ENCODE results near the gene GRK6.
"Not testable (repeated sequence)": the region's sequence is repeated elsewhere in the genome, so short reads cannot be mapped to it uniquely, and the experiment has no call there.

The GRK6 gene

DNA sequence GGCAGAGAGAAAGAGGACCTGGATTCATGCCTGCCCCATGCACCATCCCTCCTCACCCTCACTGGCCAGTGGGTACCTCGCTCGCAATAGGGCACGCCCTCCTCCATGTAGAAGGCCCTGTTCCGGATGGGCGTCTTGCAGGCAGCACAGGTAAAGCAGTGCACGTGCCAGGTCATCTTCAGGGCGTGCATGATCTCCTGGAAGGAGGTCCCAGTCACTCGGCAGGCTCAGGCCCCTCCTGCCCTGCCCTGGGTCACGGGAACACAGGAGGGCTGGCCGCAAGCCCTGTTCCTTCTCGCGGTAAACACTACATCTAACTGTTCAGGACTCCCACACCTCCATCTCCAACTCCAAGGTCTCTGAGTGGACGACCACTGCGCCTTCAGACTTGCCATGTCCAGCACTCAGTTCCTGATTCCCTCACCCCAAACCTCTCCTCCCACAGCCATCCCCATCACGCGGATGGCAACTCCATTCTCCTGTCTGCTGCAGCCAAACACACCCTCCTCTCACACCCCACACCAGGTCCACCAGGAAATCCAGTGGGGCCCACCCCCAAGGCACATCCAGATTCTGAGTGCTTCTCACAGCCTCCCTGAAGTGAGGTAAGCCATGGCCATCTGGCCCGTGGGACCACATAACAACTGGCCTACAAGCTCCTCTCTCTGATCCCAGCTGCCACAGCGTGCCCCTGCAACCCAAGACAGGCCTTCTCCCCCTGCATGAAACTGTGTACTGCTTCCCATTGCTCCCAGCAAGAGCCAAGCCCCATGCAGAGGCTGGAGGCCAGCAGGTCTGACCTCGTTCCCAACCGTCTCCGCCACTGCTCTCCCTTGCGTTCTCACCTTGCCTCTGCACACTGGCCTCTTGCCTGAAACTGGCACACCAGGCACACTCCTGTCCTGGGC lies 57.8 kb downstream of the GRK6 start:
- in situ Hi-C loops (cut with MboI; ENCODE audit: low sequenced_read_pairs), result no loop called here

DNA sequence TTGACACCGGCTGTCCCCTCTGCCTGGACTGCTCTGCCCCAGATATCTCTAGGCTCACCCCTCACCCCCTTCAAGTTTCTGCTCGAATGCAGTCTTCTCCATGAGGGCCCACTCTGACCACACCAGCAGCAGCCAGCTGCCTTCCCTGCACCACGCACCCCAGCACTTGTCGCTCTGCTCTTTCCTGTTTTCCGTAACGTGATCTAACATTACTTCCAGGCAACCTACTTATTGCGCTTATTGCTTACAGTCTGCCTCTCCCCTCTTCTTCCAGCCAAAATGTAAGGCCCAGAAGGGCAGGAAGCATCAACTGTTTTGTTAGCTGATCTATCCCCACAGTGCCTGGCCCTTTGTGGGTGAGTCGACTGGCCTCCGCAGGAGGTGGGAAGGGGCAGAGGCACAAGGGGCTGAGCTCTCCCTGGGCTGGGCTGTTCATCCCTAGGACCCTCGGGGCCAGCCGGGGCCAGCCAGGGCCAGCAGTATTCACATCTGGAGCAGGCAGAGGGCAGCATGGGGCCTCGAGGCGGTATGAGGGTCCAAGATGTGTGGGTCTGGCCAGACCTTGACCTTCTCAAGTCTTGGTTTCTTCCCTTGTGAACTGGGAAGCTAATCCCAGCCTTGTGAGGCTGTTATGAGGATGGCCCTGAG lies 58.5 kb downstream of the GRK6 start:
- in situ Hi-C loops (cut with MboI; ENCODE audit: low sequenced_read_pairs), result no loop called here

DNA sequence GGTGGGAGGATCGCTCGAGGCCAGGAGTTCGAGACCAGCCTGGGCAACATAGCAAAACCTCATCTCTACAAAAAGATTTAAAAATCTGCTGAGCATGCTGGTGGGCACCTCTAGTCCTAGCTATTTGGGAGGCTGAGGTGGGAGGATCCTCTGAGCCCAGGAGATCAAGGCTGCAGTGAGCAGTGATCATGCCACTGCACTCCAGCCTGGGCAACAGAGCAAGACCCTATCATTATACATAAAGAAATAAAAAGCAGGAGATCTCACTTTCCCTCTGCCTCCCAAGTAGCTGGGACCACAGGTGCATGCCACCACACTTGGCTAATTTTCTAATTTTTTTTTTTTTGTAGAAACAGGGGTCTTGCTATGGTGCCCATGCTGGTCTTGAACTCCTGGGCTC lies 59.3 kb downstream of the GRK6 start:
- in situ Hi-C loops (cut with MboI; ENCODE audit: low sequenced_read_pairs), result not testable (repeated sequence)

DNA sequence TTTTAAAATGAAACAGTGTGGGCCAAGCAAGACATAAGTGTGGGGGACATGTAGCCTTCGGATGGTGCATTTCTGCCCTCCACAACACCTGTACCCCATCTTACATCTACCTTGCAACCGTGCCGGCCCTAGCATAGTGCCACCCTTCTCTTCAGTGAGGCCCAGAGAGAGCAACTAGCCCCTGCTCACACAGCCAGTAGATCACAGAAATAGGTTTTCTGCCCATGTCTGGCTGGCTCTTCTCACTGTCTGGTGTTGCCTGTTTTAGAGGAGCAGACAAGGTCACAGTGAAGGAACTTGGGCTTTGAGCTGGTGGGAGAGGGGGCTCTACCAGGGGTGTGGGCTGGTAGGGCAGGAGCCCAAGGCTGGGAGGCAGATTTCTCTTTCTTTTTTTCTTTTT lies 59.8 kb downstream of the GRK6 start:
- in situ Hi-C loops (cut with MboI; ENCODE audit: low sequenced_read_pairs), result no loop called here

DNA sequence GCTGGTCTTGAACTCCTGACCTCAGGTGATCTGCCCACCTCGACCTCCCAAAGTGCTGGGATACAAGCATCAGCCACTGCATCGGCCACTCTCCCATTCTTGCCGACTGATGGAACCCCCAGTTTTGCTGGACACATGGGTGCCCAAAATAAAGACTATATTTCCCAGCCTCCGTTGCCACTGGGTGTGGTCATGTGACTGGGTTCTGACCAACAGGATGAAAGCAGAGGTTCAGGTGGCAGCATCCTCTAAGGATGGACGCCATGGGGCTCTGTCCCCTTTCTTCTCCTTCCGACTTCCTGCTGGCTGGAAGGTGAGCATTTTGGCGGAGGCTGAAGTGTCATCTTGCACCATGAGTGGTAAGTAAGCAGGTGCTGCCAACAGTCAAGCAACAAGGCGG lies 60.7 kb downstream of the GRK6 start:
- in situ Hi-C loops (cut with MboI; ENCODE audit: low sequenced_read_pairs), result no loop called here

DNA sequence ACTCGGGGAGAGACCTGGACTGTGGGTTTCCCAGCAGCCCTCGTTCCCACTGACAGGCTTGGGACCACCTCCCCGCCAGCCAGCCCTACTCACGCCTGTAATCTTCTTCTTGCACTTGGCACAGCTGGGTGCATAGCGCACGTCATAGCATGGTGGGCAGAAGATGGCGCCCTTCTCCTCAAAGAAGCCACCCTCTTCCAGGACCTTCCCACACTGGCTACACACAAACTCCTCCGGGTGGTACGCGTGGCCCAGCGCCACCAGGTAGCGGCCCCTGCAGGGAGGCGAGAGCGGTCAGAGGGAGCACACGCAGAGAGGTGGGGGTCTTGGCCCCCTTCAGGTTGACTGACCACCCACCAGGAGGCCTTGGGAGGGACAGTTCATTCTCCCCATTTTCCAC lies 61.5 kb downstream of the GRK6 start:
- in situ Hi-C loops (cut with MboI; ENCODE audit: low sequenced_read_pairs), result no loop called here

DNA sequence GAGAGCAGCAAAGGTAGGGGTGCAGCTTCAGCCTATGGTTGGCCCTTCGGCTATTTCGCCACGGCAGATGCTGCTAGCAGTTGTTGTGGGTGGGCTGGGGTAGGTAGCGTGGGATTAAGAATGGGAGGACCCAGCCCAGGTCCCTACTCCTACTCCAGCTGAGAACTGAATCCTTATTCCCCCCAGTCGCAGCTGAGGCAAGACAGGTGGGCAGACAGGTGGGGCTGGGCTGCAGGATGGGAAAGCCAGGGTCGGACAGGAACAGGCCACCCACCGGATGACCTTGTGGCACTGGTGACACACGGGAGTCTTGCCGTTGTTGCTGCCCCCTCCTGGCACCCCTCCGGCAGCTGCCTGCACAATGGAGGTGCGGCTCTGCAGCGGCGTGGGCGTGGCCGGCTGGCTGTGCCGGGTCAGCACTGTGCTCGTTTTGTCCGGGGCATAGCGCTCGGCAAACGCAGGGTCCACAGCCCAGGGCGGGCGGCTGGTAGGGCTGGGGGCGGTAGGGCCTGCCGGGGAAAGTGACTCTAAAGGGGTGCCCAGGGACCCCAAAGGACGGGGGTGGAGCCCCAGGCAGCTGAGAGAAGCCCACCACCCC lies 62.7 kb downstream of the GRK6 start:
- in situ Hi-C loops (cut with MboI; ENCODE audit: low sequenced_read_pairs), result no loop called here

DNA sequence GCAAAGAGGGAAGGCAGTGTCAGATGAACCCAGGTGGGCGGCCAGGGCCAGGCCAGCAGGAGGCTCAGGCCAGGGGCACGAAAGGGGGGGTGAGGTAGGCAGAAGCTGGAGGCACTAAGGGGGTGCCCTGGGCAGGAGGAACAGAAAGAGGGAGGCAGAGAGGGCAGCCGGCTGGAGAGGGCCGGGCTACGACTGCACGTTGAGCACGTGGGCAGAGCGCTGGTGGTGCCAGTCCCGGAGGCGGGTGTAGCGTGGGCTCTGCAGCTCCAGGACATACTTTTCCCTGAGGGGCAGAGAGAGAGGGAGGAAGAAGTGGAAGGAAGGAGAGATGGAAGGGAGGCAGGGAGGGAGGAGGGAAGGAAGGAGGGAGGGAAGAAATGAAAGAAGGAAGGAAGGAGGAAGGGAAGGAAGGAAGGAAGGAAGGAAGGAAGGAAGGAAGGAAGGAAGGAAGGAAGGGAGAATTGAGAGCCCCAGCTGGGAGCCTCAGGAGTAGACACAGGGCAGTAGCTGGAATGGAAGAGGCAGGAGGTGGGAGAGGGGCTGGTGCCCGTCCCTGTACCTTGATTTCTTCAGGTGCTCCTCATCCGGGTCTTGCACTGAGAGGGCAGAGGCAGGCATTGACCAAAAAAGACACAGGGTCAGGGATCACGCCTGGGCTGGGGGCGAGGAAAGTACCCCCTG lies 64.0 kb downstream of the GRK6 start:
- in situ Hi-C loops (cut with MboI; ENCODE audit: low sequenced_read_pairs), result no loop called here

DNA sequence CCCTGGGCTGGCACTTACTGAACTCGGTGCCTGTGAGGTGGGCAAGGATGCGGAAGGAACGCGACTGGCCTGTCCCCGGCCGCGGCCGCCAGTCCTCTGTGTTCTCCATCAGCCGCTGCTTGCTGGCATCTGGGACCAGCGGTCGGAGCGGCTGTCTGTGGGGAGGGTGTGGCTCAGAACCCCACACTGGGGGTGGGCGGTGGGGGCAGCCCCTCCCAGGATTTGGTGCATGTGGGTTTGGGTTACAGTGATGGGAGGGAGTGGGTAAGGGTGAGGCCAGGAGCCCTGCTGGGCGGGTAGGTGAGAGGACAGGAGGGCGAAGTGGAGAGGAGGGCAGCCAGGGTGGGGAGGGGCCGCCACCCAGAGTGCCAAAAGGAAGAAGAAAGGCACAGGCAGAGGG lies 64.5 kb downstream of the GRK6 start:
- in situ Hi-C loops (cut with MboI; ENCODE audit: low sequenced_read_pairs), result no loop called here

DNA sequence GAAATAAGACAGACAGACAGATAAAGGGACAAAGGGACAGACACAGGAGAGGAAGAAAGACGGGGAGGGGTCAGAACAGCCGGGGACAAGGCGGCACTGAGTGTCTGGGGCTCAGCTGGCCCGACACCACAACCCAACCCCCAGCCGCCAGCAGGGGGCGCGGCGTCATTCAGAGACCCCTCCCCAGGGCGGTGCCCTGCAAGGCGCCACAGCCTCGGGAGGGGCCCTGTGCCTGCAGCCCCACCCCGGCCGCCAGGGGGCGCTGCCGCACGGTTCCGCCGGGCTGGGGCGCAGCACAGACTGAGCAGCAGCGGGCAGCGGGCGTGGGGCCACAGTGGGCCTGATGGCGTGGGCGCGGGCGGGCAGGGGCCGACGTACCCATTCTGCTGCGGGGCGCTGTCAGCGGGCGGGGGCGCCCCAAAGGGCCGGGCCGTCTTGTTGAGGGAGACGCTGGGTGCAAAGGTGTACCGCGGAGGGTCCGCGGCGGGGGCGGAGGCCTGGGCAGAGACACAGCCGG lies 65.0 kb downstream of the GRK6 start:
- in situ Hi-C loops (cut with MboI; ENCODE audit: low sequenced_read_pairs), result no loop called here

DNA sequence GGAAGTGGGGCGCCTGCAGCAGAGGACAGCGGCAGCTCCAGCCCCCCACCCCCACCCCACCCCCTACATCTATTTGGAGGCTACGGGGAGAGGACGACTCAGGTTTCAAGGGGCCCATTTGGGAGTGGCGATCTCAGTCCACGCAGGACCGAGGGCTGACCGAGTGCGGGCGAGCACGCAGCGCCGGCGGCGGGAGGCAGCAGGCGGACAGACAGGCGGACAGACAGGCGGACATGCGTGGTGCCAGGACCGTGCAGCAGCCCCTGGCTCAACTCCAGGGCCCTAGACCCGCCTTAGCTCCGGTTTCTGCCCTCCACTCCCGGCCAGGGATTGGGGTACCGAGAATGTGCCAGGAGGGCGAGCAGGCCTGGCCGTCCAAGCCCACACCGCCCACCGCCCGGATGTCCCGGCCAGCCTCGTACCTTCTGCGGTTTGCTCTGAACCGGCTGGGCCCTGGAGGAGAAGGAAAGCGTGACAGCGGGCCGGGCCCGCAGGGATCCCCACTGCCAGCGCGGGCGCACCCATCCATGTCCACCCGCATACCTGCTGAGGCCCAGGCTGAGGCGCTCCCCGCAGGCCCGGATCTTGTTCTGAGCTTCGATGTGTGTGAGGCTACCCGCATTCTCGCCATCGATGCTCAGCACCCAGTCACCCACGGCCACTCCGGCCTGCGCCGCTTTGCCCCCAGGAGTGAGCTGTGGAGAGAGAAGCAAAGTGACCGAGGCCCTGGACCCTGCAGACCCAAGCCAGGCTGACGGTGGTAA lies 65.7 kb downstream of the GRK6 start:
- in situ Hi-C loops (cut with MboI; ENCODE audit: low sequenced_read_pairs), result no loop called here
